Endothelial cell (in vitro differentiated cells): ENCODE results near the gene EFNB1. TPM values are rescaled to one million over a fixed set of nuclear protein-coding genes. Genes with fewer than 3 reads are reported as not detected.

Source experiments
- DNase-seq: peaks from one replicate; pipeline ENCODE4 v3.0.0; 2021; ENCODE audit warnings: low spot score
- H3K27ac Mint-ChIP-seq: one replicate; pipeline ENCODE4 v1.8.0; 2021; ENCODE audit warnings: mixed read lengths, inconsistent platforms; ENCODE audit not compliant: unreplicated experiment
- H3K27me3 Mint-ChIP-seq: one replicate; pipeline ENCODE4 v1.8.0; 2021; ENCODE audit warnings: mild to moderate bottlenecking, moderate library complexity, mixed read lengths, inconsistent platforms; ENCODE audit not compliant: unreplicated experiment
- H3K36me3 Mint-ChIP-seq: one replicate; pipeline ENCODE4 v1.8.0; 2021; ENCODE audit warnings: mild to moderate bottlenecking, low read depth, mixed read lengths, inconsistent platforms; ENCODE audit not compliant: unreplicated experiment
- H3K4me1 Mint-ChIP-seq: one replicate; pipeline ENCODE4 v1.8.0; 2021; ENCODE audit warnings: mild to moderate bottlenecking, mixed read lengths, inconsistent platforms; ENCODE audit not compliant: unreplicated experiment
- H3K4me3 Mint-ChIP-seq: one replicate; pipeline ENCODE4 v1.8.0; 2021; ENCODE audit warnings: mild to moderate bottlenecking, mixed read lengths, inconsistent platforms; ENCODE audit not compliant: unreplicated experiment
- H3K9me3 Mint-ChIP-seq: one replicate; pipeline ENCODE4 v1.8.0; 2021; ENCODE audit warnings: mixed read lengths, inconsistent platforms; ENCODE audit not compliant: unreplicated experiment
- total RNA-seq: library from RNA; stranded (reverse); fragmentation: NEBNext Ultra II Directional; extraction: Animal tissue kit (Norgen Biotek cat#: 25700); gene quantifications from one replicate; pipeline ENCODE4 v1.2.1, GENCODE V29; 2021; ENCODE audit not compliant: unreplicated experiment
- TF ChIP-seq, protein P1 (sequence below): fragments of 200-600 bp; sonication (generic); IDR thresholded peaks from one replicate; pipeline ENCODE4 v1.5.0; 2021; ENCODE audit warnings: antibody characterized with exemption; ENCODE audit not compliant: unreplicated experiment

EFNB1 gene
- total RNA-seq, 1 donor from 2014 or later = 7.8 TPM

GRCh38 chrX:68808686-68809357 is 20.0 kb upstream of the EFNB1 start:
- Mint-ChIP-seq H3K36me3 (no peaks in the 10 kb centered on the region), H3K4me1 (no peaks in the 10 kb centered on the region), H3K9me3 (no peaks in the 10 kb centered on the region), H3K27ac (no peak overlapping the region), H3K27me3 (no peaks in the 10 kb centered on the region), H3K4me3 (no peak overlapping the region)
- TF ChIP-seq, protein P1, sequence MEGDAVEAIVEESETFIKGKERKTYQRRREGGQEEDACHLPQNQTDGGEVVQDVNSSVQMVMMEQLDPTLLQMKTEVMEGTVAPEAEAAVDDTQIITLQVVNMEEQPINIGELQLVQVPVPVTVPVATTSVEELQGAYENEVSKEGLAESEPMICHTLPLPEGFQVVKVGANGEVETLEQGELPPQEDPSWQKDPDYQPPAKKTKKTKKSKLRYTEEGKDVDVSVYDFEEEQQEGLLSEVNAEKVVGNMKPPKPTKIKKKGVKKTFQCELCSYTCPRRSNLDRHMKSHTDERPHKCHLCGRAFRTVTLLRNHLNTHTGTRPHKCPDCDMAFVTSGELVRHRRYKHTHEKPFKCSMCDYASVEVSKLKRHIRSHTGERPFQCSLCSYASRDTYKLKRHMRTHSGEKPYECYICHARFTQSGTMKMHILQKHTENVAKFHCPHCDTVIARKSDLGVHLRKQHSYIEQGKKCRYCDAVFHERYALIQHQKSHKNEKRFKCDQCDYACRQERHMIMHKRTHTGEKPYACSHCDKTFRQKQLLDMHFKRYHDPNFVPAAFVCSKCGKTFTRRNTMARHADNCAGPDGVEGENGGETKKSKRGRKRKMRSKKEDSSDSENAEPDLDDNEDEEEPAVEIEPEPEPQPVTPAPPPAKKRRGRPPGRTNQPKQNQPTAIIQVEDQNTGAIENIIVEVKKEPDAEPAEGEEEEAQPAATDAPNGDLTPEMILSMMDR = no peak
- no peak for DNase-seq

DNA sequence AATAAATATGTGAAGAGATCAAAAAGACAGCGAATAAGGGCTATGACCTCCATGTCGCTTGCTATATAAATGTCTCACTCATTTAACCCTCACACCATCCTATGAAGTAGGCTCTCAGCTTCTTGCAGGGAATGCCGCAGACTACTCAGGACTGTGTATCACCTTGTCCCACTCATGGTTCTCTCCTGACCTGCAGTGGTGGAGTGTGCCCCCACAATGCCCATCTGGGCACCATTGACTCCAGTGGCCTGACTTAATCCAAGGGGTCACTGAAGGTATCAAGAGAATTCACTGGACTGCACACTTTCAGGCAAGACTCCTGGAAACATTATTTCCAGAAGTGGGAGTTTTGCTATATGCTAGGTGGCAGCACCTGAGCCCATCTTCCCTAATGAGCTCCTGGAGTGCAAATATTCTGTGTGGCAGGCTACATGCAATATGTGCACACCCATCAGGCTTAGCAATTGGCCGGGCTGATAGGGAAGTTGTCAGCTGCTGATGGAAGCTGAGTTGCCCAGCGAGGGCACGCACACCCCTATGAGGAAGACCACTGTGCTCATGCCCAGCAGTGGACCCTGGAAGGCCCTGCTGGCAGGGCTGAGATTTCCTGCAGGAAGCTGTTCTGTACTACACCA is 8.2 kb upstream of the EFNB1 start:
- no peaks in the 10 kb centered on the region for H3K9me3 Mint-ChIP-seq
- peaks cover 2% of the 10 kb centered on the region for H3K27me3 Mint-ChIP-seq
- peaks cover 3% of the 10 kb centered on the region for H3K4me1 Mint-ChIP-seq
- H3K27ac Mint-ChIP-seq = no peak overlapping the region
- no peaks in the 10 kb centered on the region for H3K36me3 Mint-ChIP-seq
- TF ChIP-seq, protein P1 = no peak
- no peak for DNase-seq
- no peak overlapping the region for H3K4me3 Mint-ChIP-seq

DNA sequence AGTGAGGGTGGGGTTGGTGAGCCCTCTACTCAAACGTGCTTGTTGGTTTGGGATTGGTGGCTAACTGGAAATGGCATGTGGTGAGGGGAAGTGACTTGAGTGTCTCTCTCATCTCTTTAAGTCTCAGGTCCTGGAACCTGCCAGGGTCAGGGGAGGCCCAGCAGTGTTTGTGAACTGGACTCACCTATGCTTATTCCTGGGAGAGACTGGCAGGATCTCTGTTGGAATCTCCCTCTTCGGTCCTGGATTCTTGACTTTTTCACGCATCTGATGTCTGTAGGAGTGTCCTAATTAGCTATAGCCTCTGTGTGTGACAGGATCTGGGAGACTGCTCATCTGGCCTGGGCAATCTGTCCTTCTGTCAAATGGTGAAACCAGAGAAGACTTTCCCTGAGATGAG is 7.2 kb upstream of the EFNB1 start:
- TF ChIP-seq, protein P1 = no peak
- Mint-ChIP-seq H3K27me3 (peaks cover 2% of the 10 kb centered on the region), H3K9me3 (no peaks in the 10 kb centered on the region), H3K4me3 (no peak overlapping the region), H3K27ac (no peak overlapping the region), H3K36me3 (no peaks in the 10 kb centered on the region), H3K4me1 (peaks cover 3% of the 10 kb centered on the region)
- DNase-seq = no peak

- no peak overlapping the region for H3K4me3 Mint-ChIP-seq
- H3K27ac Mint-ChIP-seq = no peak overlapping the region
- H3K4me1 Mint-ChIP-seq = peaks cover 3% of the 10 kb centered on the region
- no peaks in the 10 kb centered on the region for H3K9me3 Mint-ChIP-seq
- no peaks in the 10 kb centered on the region for H3K36me3 Mint-ChIP-seq
- DNase-seq = peak; percentile 46
- H3K27me3 Mint-ChIP-seq = peaks cover 2% of the 10 kb centered on the region
- TF ChIP-seq, protein P1 = no peak
These were observed 6.0 kb upstream of the EFNB1 start for GRCh38 chrX:68822641-68823410.
